LNCAP (cell line): ENCODE data around the gene ATP6AP1.

Experiments
- CTCF ChIP-seq: fragments of 450-650 bp; IDR thresholded peaks from 2 replicates; pipeline ENCODE4 v1.5.1; 2017; ENCODE audit warnings: mild to moderate bottlenecking

Gene ATP6AP1

GRCh38 chrX:154465601-154466000, 37.1 kb downstream of the ATP6AP1 start:
- no peak for TF ChIP-seq CTCF

DNA sequence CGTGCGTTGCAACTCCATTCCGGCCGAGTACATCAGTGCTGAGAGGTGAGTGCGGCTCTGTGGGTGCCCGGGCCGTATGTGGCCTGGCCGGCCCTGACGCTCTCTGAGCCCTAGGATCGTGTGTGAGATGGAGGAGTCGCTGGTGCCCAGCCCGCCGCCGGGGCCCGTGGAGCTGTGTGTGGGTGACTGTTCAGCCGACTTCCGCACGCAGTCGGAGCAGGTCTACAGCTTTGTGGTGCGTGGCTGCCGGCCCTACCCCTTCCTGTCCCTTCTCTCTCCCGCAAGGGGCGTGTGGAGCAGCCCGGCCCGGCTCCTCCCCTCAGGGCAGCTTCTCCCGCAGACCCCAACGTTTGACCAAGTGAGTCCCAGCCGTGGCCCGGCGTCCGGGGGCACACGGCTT, 37.6 kb downstream of the ATP6AP1 start:
- TF ChIP-seq CTCF: no peak

DNA sequence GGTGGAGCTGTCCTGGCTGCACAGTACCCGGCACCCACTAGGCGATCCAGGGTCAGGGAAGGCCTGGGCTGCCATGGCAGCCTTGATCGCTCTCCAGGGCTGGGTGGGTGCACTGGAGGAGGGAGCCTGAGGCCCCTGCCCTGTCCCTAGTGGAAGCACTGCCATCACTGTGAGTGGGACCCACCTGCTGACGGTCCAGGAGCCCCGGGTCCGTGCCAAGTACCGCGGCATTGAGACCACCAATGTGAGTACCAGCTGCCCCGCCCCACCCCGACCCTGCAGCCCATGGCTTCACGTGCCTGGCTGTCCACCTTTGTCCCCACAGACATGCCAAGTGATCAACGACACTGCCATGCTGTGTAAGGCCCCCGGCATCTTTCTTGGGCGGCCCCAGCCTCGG, 38.4 kb downstream of the ATP6AP1 start:
- no peak for TF ChIP-seq CTCF

- TF ChIP-seq CTCF: no peak
Observed at GRCh38 chrX:154467556-154467955, 39.1 kb downstream of the ATP6AP1 start.

DNA sequence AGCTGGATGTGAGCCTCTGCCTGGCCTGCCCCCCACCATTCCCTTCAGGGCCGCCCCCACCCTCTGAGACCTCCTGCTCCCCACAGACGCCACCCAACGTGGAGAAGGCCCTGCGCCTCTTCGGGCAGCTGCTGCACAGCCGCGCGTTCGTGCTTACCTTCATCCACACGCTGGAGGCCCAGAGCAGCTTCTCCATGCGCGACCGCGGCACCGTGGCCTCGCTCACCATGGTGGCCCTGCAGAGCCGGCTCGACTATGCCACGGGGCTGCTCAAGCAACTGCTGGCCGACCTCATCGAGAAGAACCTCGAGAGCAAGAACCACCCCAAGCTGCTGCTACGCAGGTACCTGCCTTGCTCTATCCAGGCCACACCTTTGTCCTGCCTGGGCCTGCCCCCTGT, 39.7 kb downstream of the ATP6AP1 start:
- TF ChIP-seq CTCF: no peak

GRCh38 chrX:154469114-154469513, 40.6 kb downstream of the ATP6AP1 start:
- TF ChIP-seq CTCF: no peak

DNA sequence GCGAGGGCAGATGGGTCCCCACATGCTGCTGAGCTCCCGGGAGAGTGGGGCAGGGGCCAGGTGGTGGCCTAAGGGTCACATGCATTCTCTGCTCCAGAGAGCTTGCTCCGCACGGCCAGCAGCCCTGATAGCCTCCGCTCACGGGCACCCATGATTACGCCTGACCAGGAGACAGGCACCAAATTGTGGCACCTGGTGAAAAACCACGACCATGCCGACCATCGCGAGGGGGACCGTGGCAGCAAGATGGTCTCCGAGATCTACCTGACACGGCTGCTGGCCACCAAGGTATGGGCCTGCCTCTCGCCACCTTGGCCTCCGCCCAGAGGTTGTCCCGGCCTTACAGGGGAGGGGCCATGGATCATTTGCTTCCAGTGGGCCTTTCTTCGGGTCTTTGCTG, 41.4 kb downstream of the ATP6AP1 start:
- TF ChIP-seq CTCF: no peak

DNA sequence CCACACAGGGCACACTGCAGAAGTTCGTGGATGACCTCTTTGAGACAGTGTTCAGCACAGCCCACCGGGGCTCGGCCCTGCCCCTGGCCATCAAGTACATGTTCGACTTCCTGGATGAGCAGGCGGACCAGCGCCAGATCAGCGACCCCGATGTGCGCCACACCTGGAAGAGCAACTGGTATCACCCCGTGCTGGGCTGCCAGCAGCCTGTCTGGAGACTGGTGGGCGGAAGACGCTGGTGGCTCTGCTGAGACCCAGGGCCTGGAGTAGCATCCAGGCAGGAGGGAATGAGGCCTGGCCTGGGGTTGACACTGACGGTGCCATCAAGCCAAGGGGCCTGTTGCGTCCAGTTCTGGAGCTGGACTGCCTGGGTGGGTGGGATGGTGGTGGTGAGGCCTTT, 42.0 kb downstream of the ATP6AP1 start:
- no peak for TF ChIP-seq CTCF
